ENCODE results near the gene ATP2B3. TPM values are rescaled to one million over a fixed set of nuclear protein-coding genes. Genes with fewer than 3 reads are reported as not detected.

The ATP2B3 gene
- total RNA-seq, 1 experiment from 2014 or later, result 0.35 TPM

DNA sequence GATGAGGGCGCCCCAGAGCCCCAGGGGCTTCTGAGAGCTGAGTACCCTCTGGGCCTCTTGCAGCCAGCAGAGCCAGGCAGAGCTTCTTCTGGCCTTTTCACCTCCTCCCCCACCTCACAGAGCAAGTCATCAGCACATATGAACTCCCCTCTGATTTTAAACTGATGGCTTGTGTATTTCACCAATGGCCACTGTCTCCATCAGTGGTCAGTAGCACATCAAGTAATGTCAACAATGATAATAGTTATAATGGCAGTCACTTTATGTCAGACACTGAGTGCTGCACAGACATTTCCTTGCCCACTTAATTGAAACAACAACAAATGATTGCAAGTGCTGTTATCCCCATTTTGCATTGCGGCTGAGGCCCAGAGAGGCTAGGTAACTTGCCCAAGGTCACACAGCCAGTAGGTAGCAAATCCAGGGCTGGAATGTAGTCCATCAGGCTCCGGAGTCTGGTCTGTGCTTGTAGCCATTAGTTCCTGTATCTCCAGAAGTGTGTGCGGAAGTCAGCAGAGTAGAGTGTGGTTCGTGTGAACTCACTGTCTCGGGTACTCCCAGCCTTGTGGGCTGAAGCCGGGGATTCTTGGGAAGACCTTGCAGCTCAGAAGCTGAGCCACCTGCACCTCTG, 3.0 kb downstream of the ATP2B3 start:
- peaks cover 13% of the 10 kb centered on the region; the same call in 1 of the 2 replicates for H3K27me3 ChIP-seq (ENCODE audit: insufficient read depth, low read length)
- H3K4me1 Mint-ChIP-seq, result 0 out of 4 replicates have a peak, but pooled peaks cover 0 to 4% of the 10 kb centered on the region in 2 experiments
- no peak overlapping the region for H3K4me2 ChIP-seq (ENCODE audit: insufficient read depth, insufficient read length, low read length)

More for the DNA sequence above, 3.0 kb downstream of the ATP2B3 start:
- TF ChIP-seq, protein P1, sequence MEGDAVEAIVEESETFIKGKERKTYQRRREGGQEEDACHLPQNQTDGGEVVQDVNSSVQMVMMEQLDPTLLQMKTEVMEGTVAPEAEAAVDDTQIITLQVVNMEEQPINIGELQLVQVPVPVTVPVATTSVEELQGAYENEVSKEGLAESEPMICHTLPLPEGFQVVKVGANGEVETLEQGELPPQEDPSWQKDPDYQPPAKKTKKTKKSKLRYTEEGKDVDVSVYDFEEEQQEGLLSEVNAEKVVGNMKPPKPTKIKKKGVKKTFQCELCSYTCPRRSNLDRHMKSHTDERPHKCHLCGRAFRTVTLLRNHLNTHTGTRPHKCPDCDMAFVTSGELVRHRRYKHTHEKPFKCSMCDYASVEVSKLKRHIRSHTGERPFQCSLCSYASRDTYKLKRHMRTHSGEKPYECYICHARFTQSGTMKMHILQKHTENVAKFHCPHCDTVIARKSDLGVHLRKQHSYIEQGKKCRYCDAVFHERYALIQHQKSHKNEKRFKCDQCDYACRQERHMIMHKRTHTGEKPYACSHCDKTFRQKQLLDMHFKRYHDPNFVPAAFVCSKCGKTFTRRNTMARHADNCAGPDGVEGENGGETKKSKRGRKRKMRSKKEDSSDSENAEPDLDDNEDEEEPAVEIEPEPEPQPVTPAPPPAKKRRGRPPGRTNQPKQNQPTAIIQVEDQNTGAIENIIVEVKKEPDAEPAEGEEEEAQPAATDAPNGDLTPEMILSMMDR (conservative IDR thresholded peaks at IDR 0.05), result no peak
- no peaks in the 10 kb centered on the region for H3K79me1 ChIP-seq (ENCODE audit: insufficient read depth, low read depth, low read length, poor library complexity, severe bottlenecking)
- WGBS (ENCODE audit: extremely low coverage, insufficient read length, low lambda C conversion rate), result no CpG with 5 or more reads among the region's 7 CpGs
- H2BK120ac ChIP-seq (ENCODE audit: low read depth, low read length, poor library complexity, severe bottlenecking), result no peak overlapping the region
- peaks cover 4% of the 10 kb centered on the region for H3K23me2 ChIP-seq (ENCODE audit: insufficient read length, low read depth, low read length, poor library complexity, severe bottlenecking)
- H3K18ac ChIP-seq (ENCODE audit: insufficient read length, low read depth, low read length), result no peak overlapping the region
- peaks cover 50% of the 10 kb centered on the region for H3K9me3 ChIP-seq (ENCODE audit: control insufficient read depth, low read depth, low read length)
- DNase-seq, result no peak
- no peak overlapping the region for H4K5ac ChIP-seq (ENCODE audit: insufficient read length, low read depth, low read length)
- no peak overlapping the region for H3K27ac ChIP-seq (ENCODE audit: insufficient read length, low read depth, low read length)
- no peak overlapping the region for H3K9ac ChIP-seq (ENCODE audit: extremely low read depth, insufficient read length, low read length)
- H2AFZ ChIP-seq (ENCODE audit: low read length), result no peak overlapping the region
- H4K8ac ChIP-seq (replicated peaks; ENCODE audit: insufficient read length, low read depth, low read length), result no peak overlapping the region
- H3K79me2 ChIP-seq (ENCODE audit: insufficient read depth, low read length), result no peaks in the 10 kb centered on the region
- no peak overlapping the region for H2BK20ac ChIP-seq (ENCODE audit: low read depth, low read length, poor library complexity, severe bottlenecking)
- H3K4me1 ChIP-seq (ENCODE audit: insufficient read depth, low read length), result no peaks in the 10 kb centered on the region
- no peak overlapping the region for H2AK5ac ChIP-seq (ENCODE audit: insufficient read length, low read length)
- Mint-ChIP-seq H3K27ac (no peak overlapping the region), H3K27me3 (ENCODE audit: low read depth) (peaks cover 62% of the 10 kb centered on the region), H3K4me3 (no peak overlapping the region), H3K9me3 (peaks cover 62 to 63% of the 10 kb centered on the region in 2 experiments), H3K36me3 (ENCODE audit: insufficient read depth in 1 of 3, low read depth in 3 of 3) (peaks cover 4 to 8% (median 4%) of the 10 kb centered on the region in 3 experiments; a peak in 6 of 7 replicates)
- H2BK12ac ChIP-seq (ENCODE audit: insufficient read length, low read depth, low read length), result no peak overlapping the region
- H3K23ac ChIP-seq (ENCODE audit: insufficient read length, low read depth, low read length), result no peak overlapping the region
- no peak overlapping the region for H4K91ac ChIP-seq (ENCODE audit: insufficient read length, low read depth, low read length)
- H3K4ac ChIP-seq (ENCODE audit: low read depth, low read length), result no peak overlapping the region
- H3K14ac ChIP-seq (ENCODE audit: insufficient read depth, low read length), result no peak overlapping the region
- H4K20me1 ChIP-seq (ENCODE audit: control insufficient read depth, insufficient read depth, insufficient read length), result no peaks in the 10 kb centered on the region
- no peak overlapping the region for H2BK15ac ChIP-seq (ENCODE audit: low read depth, low read length)
- no peak overlapping the region for H2BK5ac ChIP-seq (ENCODE audit: insufficient read length, low read length)
- H3K56ac ChIP-seq (ENCODE audit: insufficient read length, low read depth, low read length), result no peak overlapping the region
- no peak overlapping the region for H3T11ph ChIP-seq (ENCODE audit: low read length)

Measured in H9 (cell line).